HG03045 (cell line): ENCODE results near the gene C9.
"Not testable (repeated sequence)": the region's sequence is repeated elsewhere in the genome, so short reads cannot be mapped to it uniquely, and the experiment has no call there.

Experiments used
- ATAC-seq: cut with Tn5 transposase; IDR thresholded peaks from one replicate; pipeline ENCODE4 v1.9.1; 2021; ENCODE audit warnings: mild to moderate bottlenecking, moderate library complexity; ENCODE audit not compliant: unreplicated experiment

The C9 gene

DNA sequence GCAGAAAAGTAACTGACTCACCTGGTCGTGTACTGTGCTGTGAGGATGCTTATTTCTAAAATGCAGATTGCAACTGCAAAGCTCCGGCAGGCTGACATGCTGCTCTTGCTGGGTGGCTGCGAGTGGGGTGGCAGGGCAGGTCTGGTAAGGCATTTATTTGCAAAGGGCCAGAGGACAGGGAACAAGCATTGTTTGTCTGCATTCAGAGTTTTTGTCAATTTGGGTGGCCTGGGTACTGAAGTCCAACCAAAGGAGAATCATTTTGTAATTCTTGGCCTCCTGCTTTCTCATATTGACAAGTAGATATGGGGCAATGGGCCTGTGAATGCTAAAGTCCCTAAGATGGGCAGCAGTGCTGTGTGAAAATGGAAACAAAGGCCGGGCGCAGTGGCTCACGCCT, at the start of gene C9:
Gene C9, minus strand, starts transcription at position 129 of the 400 bp plus-strand sequence. Its CDS starts 31 bp downstream, at position 98.
- ATAC-seq, result no peak

DNA sequence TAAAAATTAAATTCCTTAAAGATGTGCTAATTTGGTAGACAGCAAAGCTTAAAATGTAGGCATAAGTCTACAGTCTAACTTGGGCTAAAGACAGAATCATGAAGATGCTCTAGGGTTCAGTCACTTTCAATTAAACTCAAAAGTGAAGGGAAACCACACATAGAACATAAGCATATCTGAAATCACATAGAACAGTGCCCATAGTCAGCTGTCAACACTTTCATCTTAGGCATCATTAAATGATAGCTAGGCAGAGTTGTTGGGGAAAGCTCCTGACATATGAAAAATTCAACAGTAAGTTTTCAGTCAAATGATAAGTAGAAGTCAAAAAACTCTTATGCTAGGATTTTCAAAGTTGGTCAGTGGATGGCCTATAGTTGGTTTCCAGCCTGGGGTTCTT, 49.5 kb upstream of the C9 start:
- no peak for ATAC-seq

DNA sequence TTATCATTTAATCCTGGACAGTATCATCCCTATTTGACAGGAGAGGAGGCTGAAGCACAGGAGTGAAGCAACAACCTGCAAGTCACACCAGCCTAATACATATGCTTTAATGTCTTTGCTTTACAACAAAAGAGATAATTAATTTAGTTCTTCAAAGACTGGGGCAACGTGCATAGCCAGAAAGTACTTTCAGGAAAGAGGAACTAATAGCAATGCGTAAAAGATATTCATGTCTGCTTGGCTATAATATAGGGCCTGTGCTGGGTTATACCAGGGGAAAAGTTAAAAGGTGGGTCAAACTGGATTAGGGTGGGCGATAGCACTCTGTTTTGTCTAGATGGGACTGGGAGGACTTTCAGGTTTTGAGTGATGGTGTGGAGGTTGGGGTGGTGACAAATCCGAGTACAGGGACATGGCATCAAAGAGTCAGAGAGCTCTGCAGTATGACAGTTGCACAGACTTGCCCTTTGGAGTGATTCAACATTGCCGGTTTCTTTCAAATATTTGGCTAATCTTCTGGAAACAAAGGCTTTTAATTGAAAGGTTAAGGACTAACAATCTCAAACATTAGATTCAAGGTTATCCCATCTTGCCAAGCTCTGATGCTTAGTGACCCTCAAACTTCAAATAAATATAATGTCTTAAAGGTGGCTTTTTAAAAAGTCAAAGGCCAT, 48.6 kb upstream of the C9 start:
- no peak for ATAC-seq

DNA sequence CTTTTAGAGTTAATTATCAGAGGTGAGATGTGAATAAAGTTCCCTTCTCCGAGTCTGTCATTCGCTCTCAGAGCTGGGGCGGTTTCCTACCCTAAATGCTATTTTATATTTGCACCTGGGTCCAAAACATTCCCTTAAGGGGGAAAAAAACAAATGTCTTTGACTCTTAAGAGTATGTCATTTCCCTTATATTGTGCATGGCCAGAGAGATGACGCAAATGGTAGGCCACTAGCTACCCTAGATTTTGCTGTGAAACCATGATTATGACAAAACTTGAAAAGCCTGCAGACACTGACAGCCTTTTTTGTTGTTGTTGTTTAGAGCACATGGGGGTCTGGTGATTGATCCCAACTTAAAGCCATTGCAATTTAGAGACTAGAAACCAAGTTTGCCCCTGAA, 47.7 kb upstream of the C9 start:
- ATAC-seq, result no peak

DNA sequence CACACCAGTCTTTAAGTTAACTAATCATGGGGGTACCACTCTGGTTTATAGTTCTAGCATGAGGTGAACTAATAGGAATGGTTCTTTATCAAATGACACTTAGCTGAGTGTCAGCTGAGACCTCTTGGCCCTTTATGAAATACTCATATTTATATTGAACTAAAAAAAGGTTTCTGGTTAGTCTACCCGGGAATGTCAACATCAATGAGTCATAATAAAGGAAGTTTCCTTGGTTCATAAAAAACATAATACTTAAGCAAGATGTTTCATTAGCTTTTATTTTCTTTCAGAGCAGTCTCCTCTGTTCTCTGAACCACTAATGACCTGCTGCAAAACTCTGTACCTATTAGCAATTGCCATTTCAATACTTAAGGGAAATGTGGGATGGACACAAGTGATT, 46.8 kb upstream of the C9 start:
- no peak for ATAC-seq

DNA sequence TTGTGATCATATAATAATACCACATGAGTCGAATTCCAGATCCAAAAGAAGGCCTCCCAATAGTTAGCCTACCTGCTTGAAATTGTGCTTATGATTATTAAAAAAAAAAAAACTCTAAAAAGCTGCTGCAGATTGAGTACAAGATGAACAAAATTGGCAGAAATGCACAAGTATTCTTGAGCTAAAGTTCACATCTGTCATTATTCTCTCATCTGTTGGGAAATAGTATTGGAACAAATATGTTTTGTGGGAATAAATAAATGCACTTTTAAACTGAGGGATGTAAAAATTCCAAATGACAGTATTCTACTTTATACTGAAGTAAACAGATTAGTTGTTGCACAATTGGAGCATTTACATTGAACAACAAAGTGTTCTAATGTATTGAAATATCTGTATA, 44.7 kb upstream of the C9 start:
- no peak for ATAC-seq

DNA sequence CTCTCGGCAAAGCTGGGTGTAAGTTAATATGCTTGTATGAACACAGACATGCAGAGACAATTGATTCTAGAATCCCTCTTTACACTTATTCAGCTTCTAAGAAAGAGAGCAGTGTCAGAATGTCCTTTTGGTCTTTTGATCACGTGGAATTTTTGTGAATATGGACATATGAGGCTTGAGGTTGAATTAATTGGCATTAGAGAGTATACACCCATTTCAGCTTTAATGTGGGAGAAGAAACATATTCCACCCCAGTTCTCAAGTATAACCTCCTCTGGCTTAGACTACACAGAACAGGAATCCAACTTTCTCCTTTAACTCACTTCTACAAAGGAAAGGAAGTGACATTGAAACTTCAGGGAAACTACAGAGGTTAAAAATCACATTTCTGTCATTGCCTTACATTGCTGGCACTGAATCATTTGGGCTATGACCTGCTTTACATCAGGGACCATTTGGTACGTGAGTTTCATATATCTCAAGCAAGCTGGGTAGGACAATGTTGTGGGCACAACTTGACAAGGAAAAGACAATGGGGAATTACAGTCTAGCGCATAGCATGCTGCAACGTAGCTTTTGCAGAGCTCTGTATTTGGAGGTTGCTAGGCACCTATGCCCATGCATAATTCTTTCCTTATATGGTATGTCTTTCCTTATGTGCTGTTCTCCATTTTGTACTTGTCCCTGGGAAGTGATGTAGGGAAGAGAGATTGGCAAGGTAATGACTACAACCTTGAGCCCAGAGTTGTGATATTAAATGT, 41.0 kb upstream of the C9 start:
- ATAC-seq, result no peak

DNA sequence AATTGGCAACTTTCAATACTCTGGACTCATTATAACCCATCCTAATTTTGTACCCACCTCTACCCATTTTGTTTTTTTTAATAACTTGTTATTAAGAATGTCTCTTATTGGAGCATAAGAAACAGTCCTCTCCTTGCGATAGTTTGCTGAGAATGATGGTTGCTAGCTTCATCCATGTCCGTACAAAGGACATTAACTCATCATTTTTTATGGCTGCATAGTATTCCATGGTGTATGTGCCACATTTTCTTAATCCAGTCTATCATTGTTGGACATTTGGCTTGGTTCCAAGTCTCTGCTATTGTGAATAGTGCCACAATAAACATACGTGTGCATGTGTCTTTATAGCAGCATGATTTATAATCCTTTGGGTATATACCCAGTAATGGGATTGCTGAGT, 39.5 kb upstream of the C9 start:
- not testable (repeated sequence) for ATAC-seq

DNA sequence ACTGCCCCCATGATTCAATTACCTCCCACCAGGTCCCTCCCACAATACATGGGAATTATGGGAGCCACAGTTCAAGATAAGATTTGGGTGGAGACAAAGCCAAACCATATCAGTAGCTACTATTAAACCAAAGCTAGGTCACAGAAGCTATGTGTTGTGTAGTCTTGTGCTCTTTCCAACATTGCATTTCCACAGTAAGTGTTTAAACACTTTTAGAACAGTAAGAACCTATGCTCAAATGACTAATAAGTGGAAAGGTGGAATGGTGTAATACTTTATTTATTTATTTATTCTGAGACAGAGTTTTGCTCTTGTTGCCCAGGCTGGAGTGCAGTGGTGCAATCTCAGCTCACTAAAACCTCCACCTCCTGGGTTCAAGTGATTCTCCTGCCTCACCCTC, 37.8 kb upstream of the C9 start:
- ATAC-seq, result not testable (repeated sequence)

DNA sequence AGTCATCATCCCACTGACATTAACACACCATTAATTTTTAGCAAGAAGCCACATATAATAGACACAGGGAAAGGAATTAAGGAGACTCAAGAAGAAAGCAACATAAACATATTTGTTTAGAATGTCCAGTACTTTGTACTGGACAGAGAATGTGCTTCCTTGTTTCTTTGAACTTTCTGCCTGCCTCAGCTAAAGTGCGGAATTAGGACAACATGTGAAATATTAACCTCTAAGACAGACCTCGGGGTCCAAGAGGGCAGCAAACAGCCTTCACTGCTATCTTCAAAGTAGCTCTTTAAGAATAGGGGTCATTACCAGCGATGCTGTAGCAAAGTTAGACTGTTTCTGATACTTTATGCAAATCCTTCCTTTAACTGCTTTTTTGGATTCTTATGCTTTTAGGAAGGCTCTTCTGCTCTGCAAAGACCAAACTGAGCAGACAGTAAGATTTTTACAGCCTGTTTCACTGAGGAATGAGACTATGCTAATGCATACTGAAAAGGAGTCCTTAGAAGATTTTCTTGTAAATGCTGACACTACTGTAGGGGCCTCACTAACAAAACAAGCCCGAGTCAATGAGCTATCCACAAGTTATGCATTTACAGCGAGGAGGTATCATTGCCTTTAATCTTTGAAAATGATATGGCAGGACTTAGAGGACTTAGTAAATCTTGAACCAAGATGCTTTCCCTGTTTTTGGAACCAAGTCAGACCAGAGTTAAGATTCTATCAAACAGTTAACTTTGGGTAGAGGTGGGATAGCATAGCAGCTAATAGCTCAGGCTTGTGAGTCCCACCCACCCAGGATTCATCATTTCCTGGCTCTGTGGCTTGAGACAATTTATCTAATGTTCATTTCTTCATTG, 36.7 kb upstream of the C9 start:
- ATAC-seq, result no peak

DNA sequence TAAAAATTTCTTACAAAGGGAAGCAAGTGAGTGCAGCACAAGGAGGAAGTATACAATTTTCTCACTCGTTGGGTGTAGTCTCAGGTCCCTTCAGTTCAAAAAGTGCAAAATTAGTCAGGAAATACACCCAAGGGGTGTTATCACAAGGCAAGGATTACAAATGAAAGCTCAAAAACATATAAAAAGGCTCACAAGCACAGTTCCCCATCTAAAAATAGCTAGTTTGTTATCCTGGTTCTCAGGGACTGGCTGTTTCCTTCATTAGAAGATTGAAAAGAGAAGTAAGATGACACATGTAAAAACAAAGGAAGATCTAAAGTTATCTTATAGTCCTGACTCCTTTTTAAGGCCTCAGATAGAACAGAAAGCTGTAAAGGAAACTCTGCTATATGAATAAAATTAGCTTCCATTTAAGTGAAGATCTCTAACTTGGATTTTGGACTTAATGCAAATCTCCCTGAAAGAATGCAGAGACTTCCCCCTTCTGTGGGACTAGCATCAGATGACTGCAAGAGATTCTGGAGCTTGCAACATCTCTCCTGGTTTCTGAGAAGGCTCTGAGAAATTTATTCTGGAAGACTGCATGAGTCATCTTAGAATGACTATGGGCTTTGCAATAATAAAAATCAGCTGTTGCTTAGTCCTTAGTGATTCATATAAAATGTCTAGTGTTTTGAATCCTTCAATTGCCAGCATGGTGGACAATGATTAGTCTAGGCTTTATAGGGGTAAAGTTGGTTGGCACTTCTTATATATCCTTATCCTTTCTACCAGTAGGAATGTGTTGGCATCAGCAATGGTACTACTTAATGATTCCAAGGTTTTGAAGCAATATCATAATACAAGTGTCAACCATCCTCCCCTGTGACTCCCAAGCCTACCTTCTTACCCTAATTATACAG, 35.1 kb upstream of the C9 start:
- ATAC-seq, result no peak

DNA sequence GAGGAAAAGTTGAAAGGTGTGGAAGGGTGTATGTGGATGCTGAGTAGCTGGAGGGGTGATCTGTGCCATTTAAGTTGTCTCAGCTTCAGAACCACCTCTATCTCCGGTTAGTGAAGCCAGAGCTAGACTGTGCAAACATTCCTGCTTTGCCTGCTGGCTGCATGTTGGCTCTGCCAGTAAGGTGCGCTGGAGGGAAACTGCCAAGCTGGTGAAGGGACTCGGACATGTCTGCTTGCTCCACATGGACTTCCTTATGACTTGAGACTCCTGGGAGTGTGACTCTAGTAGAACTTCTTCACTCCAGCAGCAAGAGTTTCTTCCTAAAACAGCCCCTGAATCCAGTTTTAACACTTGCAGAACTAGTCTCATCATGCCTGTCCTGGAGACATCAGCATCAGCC, 32.5 kb upstream of the C9 start:
- no peak for ATAC-seq

DNA sequence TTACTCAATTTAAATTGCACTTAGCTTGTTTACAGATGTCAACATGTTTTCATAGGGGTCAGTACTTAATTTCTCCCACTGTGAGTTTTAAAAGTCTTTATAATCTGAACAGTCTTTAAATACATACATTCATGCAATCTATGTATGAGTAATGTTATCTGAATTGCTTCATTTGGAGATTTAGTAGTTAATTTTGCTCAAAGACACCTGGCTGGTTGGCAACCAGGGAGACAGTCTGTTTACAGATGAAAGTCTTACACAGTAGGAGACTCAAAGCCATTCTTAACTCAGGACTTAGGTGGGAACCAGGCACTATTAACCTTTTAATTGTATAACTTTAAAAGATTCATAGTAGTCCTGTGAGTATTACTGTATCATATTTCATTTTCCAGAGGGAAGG, 31.2 kb upstream of the C9 start:
- ATAC-seq, result no peak

DNA sequence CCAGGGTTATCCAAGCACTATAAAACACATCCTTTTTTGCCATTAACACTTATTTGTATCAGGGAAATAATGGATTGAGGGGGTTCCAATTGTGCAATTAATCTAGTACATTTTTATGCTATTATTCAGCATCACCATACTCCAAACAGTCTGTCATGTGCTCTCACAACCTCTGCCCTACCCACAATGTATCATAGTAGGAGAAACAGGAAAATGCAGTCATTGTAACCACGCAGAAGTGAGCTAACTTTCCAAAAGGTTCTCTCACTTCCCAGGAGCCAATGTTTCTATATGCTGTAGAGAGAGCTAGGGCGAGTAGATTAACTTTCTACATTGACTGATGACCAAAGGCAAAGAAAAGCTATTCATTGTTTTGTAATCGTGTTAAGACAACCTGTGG, 30.7 kb upstream of the C9 start:
- ATAC-seq, result no peak

DNA sequence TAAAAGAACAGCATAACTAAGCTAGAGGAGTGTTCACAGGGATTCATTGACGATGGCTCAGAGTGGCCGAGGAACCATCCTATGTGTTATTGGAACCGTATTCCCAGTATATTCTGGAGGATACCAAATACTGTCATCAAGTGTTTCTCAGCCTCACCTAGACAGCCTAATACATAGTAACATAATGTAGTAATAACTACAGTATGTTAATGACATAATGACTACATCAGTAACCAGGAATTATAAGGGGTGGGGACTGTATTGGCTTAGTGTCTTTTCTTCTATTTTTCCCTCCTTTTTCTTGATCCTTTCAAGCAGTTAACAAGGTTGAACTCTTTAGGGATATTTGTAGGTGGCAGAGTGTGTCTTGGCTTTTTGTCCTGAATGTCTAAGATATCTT, 26.6 kb upstream of the C9 start:
- no peak for ATAC-seq

DNA sequence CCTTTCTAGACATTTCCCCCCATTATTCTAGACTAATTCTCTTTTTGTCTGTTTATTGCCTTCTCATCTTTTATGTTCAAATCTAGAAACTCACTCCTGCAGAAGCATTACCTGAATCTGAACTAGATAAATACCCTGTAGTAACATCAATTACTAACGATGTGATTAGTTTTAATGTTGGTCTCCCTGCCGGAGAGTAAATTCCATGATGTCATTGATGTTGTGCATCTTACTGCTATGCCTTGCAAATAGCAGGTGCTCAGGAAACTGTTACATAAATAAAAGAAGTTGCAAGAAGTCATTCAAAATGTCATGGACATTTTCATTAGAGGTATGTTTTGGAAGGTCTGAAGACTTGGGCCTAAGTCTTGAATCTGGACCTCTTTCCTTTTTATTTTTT, 23.0 kb upstream of the C9 start:
- no peak for ATAC-seq

DNA sequence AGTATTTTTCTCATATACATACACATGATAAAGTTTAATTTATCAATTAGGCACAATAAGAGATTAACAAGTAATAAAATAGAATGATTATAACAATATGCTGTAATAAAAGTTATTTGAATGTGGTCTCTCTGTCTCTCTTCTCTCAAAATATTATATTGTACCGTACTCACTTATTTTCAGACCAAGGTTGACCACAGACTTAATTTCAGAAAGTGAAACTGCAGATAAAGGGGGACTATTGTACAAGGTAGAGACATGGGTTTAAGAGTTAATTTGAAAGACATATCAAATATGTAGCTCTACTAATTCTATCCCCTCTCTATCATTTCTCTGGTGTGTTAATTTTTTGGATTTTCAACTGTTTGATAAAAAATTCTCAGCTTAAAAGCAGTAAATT, 20.0 kb upstream of the C9 start:
- no peak for ATAC-seq

DNA sequence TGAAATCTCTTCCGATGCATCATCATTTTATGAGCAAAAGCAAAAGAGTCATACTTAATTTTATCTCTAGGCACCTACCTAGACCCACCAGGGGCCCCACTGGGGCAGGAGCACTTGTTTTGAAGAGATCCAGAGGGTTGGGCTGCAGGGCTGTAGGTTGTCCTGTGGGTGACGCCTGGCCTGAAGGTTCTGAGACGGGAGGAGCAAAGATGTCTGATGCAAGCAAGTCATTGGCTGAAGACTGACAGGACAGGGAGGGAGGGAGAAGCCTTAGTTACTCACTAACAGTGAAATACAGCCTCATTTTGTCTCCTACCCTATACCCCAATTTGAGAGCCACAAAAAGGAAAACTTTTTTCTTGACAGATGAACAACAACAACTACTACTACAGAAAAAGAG, 17.1 kb upstream of the C9 start:
- ATAC-seq, result no peak

DNA sequence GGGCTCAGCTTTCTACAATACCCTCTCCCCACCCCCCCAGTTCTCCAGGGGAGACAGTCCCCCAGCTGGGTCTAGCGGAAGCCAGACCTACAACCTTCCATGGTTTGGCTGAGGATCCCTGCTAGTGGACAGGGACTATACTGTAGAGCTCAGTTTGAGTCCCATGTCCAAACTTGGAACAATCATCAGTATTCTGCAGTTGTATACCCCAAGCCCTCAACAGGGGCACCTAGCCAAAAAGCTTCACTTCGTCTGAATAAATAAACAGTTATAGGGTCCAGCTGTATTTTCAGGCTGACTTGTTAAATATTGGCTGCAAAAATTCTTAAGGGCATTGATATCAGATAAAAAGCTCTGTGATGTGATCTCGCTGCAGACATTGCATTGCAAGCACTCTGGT, 15.4 kb upstream of the C9 start:
- no peak for ATAC-seq

DNA sequence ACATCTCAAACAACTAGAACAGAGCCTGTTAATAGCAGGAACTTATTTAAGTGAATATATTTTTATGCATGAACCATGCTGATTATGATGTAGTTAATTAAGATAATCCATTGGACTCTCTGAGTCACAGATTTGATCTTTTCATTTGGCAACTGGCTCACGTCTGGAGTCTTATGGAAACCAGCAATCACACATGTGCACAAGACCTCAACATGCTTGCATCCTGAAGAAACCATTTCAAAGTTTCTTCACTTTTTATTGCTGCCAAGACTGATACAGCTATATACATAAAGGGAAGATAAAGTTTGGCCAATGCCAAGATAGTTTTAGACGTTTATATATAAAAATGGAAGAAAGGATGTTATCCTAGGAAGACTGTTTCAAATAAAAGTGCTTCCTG, 13.3 kb upstream of the C9 start:
- no peak for ATAC-seq

DNA sequence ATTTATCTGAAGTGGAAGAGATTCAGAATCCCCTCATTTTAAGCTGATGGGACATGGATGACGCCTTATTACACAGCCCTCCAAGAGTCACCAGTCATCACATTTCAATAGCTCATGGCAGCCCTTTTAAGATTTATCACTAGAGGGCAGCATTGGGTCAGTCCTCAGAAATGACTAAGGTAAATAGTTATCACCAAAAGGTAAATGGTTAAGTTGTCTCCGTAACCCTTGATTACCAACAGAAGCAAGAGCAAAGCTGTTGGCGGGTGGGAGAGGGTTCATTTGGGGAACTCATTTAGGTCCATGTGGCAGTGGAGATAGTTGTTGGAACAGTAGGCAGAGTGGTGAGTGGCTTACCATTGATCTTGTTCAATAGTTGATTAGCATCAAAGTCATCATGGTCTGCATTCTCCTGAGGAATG, 12.0 kb upstream of the C9 start:
- ATAC-seq, result no peak
